GM19324 (cell line): ENCODE data around the gene MCF2.
"Not testable (repeated sequence)": the region's sequence is repeated elsewhere in the genome, so short reads cannot be mapped to it uniquely, and the experiment has no call there.

Experiments
- ATAC-seq: cut with Tn5 transposase; IDR thresholded peaks from one replicate; pipeline ENCODE4 v1.9.1; 2021; ENCODE audit warnings: mild to moderate bottlenecking, moderate library complexity; ENCODE audit not compliant: unreplicated experiment, low FRiP score

MCF2 gene

GRCh38 chrX:139708067-139708466 is at the start of gene MCF2:
Gene MCF2 (minus strand): TSS chrX:139708167. CDS start chrX:139651744, 56,423 bp downstream.
- no peak for ATAC-seq

GRCh38 chrX:139751053-139751452 is 43.1 kb upstream of the MCF2 start:
- no peak for ATAC-seq

- ATAC-seq = no peak
Observed at GRCh38 chrX:139750390-139750789, 42.4 kb upstream of the MCF2 start.

- ATAC-seq = peak; percentile 79
Observed at GRCh38 chrX:139739138-139739537, 31.2 kb upstream of the MCF2 start.

- ATAC-seq = no peak
Observed at GRCh38 chrX:139738581-139738980, 30.6 kb upstream of the MCF2 start.

- no peak for ATAC-seq
Observed at GRCh38 chrX:139736151-139736550, 28.2 kb upstream of the MCF2 start.

GRCh38 chrX:139734996-139735395 is 27.0 kb upstream of the MCF2 start:
- no peak for ATAC-seq

- no peak for ATAC-seq
Observed at GRCh38 chrX:139725720-139726119, 17.8 kb upstream of the MCF2 start.

- ATAC-seq = no peak
Observed at GRCh38 chrX:139724626-139725025, 16.7 kb upstream of the MCF2 start.

- no peak for ATAC-seq
Observed at GRCh38 chrX:139720979-139721378, 13.0 kb upstream of the MCF2 start.

- ATAC-seq = no peak
Observed at GRCh38 chrX:139720136-139720535, 12.2 kb upstream of the MCF2 start.

- ATAC-seq = no peak
Observed at GRCh38 chrX:139702658-139703057, 5.3 kb downstream of the MCF2 start.

- ATAC-seq = peak; percentile 15
Observed at GRCh38 chrX:139692908-139693307, 15.1 kb downstream of the MCF2 start.

GRCh38 chrX:139692506-139692849 is 15.5 kb downstream of the MCF2 start:
- peak; percentile 49 for ATAC-seq

- ATAC-seq = peak; percentile 34
Observed at GRCh38 chrX:139691843-139692505, 16.0 kb downstream of the MCF2 start.

- ATAC-seq = no peak
Observed at GRCh38 chrX:139691493-139691842, 16.5 kb downstream of the MCF2 start.

GRCh38 chrX:139685175-139685574 is 22.8 kb downstream of the MCF2 start:
- not testable (repeated sequence) for ATAC-seq

GRCh38 chrX:139680356-139680755 is 27.6 kb downstream of the MCF2 start:
- no peak for ATAC-seq

GRCh38 chrX:139647597-139647996 is 60.4 kb downstream of the MCF2 start:
- peak; percentile 73 for ATAC-seq

- no peak for ATAC-seq
Observed at GRCh38 chrX:139642241-139642927, 65.6 kb downstream of the MCF2 start.

- no peak for ATAC-seq
Observed at GRCh38 chrX:139640259-139640658, 67.7 kb downstream of the MCF2 start.

GRCh38 chrX:139639253-139639652 is 68.7 kb downstream of the MCF2 start:
- no peak for ATAC-seq
